HCT116 (cell line): ENCODE measurements around the gene STK24.

ENCODE experiments used
- EZH2 ChIP-seq: fragments of 200-600 bp; sonication (generic); IDR thresholded peaks from 2 replicates; pipeline ENCODE4 v1.6.1; 2017; ENCODE audit warnings: antibody characterized with exemption, mixed run types
- POLR2A ChIP-seq: IDR thresholded peaks from 2 replicates; pipeline ENCODE4 v1.7.0; 2011; ENCODE audit warnings: borderline replicate concordance; ENCODE audit not compliant: insufficient read depth, insufficient read length; ENCODE audit errors: extremely low read depth
- POLR2AphosphoS5 ChIP-seq: IDR thresholded peaks from 2 replicates; pipeline ENCODE4 v1.6.1; 2011; ENCODE audit warnings: mild to moderate bottlenecking, low read depth, low read length, moderate library complexity
- TF ChIP-seq, protein P1 (sequence below), 3 experiments: fragments of 200-600 bp in 1 of 3; sonication (generic) in 1 of 3; IDR thresholded peaks in 2 of 3; conservative IDR thresholded peaks in 1 of 3; 2 replicates each; pipeline ENCODE4 v1.5.1; 2012 to 2017; ENCODE audit warnings: low read depth in 2 of 3, low read length in 2 of 3, antibody characterized with exemption in 1 of 3, borderline replicate concordance in 1 of 3, control low read depth in 1 of 3, mild to moderate bottlenecking in 1 of 3, mixed read lengths in 1 of 3, mixed run types in 1 of 3, moderate library complexity in 1 of 3; ENCODE audit not compliant: insufficient read depth in 1 of 3
- TF ChIP-seq, protein P2 (sequence below): IDR thresholded peaks from 2 replicates; pipeline ENCODE4 v1.6.1; 2012; ENCODE audit warnings: low read depth
- TF ChIP-seq, protein P3 (sequence below): IDR thresholded peaks from 2 replicates; pipeline ENCODE4 v1.6.1; 2011; ENCODE audit warnings: mild to moderate bottlenecking, low read length, moderate library complexity; ENCODE audit not compliant: insufficient replicate concordance; ENCODE audit errors: extremely low read depth

DNA sequence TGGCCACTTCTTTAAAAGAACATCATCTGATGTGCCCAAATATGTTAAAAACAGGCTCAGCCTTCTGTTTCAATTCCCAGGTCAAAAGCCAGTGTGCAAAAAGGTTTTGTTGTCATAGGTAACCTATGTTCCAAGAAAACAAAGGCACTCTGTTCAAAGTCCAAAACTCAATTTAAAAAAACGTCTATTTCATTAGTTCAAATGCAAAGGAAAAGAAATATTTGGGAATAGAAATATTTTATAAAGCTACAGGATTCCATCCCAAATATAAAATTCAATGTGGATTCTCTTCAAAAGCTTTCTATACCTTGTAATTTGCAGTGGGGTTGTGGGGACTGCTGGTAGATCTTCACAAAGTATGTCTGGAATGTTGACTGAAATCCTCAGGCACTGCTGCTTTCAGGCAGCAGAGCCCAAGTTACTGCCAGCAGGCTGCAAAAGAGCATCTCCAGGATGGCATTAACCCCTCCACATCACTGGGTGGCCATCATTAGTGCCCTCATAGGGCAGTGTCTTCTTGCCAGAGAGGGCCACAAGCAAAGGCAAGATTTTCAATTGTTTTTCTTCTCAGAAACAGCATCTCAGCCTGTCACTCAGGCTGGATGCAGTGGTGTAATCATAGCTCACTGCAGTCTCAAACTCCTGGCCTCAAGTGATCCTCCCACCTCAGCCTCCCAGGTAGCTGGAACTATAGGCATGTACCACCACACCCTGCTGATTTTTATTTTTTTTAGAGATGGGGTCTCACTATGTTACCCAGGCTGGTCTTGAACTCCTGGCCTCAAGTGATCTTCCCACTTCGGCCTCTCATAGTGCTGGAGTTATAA, 22.8 kb upstream of the STK24 start:
- TF ChIP-seq, protein P1, sequence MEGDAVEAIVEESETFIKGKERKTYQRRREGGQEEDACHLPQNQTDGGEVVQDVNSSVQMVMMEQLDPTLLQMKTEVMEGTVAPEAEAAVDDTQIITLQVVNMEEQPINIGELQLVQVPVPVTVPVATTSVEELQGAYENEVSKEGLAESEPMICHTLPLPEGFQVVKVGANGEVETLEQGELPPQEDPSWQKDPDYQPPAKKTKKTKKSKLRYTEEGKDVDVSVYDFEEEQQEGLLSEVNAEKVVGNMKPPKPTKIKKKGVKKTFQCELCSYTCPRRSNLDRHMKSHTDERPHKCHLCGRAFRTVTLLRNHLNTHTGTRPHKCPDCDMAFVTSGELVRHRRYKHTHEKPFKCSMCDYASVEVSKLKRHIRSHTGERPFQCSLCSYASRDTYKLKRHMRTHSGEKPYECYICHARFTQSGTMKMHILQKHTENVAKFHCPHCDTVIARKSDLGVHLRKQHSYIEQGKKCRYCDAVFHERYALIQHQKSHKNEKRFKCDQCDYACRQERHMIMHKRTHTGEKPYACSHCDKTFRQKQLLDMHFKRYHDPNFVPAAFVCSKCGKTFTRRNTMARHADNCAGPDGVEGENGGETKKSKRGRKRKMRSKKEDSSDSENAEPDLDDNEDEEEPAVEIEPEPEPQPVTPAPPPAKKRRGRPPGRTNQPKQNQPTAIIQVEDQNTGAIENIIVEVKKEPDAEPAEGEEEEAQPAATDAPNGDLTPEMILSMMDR (IDR thresholded peaks at IDR 0.05 in 2 of 3, conservative IDR thresholded peaks at IDR 0.05 in 1 of 3; ENCODE audit: borderline replicate concordance in 1 of 3, insufficient read depth in 1 of 3, low read depth in 2 of 3, low read length in 2 of 3) = no peak
- TF ChIP-seq POLR2A = no peak
- TF ChIP-seq POLR2AphosphoS5 = no peak
- TF ChIP-seq EZH2 = no peak
- TF ChIP-seq, protein P2, sequence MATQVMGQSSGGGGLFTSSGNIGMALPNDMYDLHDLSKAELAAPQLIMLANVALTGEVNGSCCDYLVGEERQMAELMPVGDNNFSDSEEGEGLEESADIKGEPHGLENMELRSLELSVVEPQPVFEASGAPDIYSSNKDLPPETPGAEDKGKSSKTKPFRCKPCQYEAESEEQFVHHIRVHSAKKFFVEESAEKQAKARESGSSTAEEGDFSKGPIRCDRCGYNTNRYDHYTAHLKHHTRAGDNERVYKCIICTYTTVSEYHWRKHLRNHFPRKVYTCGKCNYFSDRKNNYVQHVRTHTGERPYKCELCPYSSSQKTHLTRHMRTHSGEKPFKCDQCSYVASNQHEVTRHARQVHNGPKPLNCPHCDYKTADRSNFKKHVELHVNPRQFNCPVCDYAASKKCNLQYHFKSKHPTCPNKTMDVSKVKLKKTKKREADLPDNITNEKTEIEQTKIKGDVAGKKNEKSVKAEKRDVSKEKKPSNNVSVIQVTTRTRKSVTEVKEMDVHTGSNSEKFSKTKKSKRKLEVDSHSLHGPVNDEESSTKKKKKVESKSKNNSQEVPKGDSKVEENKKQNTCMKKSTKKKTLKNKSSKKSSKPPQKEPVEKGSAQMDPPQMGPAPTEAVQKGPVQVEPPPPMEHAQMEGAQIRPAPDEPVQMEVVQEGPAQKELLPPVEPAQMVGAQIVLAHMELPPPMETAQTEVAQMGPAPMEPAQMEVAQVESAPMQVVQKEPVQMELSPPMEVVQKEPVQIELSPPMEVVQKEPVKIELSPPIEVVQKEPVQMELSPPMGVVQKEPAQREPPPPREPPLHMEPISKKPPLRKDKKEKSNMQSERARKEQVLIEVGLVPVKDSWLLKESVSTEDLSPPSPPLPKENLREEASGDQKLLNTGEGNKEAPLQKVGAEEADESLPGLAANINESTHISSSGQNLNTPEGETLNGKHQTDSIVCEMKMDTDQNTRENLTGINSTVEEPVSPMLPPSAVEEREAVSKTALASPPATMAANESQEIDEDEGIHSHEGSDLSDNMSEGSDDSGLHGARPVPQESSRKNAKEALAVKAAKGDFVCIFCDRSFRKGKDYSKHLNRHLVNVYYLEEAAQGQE = no peak
- TF ChIP-seq, protein P3, sequence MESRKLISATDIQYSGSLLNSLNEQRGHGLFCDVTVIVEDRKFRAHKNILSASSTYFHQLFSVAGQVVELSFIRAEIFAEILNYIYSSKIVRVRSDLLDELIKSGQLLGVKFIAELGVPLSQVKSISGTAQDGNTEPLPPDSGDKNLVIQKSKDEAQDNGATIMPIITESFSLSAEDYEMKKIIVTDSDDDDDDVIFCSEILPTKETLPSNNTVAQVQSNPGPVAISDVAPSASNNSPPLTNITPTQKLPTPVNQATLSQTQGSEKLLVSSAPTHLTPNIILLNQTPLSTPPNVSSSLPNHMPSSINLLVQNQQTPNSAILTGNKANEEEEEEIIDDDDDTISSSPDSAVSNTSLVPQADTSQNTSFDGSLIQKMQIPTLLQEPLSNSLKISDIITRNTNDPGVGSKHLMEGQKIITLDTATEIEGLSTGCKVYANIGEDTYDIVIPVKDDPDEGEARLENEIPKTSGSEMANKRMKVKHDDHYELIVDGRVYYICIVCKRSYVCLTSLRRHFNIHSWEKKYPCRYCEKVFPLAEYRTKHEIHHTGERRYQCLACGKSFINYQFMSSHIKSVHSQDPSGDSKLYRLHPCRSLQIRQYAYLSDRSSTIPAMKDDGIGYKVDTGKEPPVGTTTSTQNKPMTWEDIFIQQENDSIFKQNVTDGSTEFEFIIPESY = no peak
